GM21825 (cell line): ENCODE results near the gene LACTB.
"Not testable (repeated sequence)": the region's sequence is repeated elsewhere in the genome, so short reads cannot be mapped to it uniquely, and the experiment has no call there.

Source experiments
- ATAC-seq: cut with Tn5 transposase; IDR thresholded peaks from one replicate; pipeline ENCODE4 v1.9.1; 2021; ENCODE audit warnings: mild to moderate bottlenecking, moderate library complexity; ENCODE audit not compliant: unreplicated experiment

LACTB gene

GRCh38 chr15:63089260-63090043, 32.2 kb upstream of the LACTB start:
- ATAC-seq: no peak

DNA sequence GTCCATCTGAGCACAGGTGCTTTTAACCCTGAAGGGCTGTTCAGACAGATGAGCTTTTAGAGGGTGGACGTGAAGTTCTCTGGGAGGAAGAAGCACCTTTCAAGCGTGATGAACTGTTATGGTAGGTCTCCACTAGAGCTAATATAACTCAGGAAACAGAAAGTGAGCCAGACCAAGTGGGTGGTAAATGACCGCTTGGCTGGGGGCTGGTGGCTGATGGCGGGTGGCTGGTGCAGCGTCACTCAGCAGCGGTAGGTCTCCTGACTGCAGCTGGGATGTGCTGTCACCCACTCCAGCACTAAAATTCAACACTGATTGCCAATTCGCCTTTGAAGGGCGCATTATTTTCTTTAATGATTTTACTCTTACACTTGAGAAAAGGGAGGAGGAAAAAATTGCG, 31.2 kb upstream of the LACTB start:
- ATAC-seq: no peak

DNA sequence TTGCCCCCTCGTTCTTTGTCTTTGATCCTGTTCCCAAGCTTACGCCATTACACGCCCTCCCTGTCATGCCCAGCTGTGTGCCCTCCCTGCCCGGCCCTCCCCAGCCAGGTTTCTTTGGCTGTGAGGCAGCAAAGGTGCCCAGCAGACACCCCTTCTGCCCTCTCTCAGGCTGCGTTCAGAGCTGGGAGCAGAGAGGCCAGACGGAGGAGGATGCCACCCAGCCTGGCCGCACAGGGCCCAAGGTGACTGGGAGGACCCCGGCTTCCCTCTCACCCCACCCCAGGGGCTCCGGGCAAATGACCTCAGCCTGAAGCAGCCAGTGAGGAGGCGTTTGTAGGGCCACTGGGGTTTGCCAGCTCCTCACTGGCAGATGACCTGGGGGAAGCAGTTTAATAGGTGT, 30.8 kb upstream of the LACTB start:
- ATAC-seq: no peak

GRCh38 chr15:63091679-63092446, 29.8 kb upstream of the LACTB start:
- no peak for ATAC-seq

DNA sequence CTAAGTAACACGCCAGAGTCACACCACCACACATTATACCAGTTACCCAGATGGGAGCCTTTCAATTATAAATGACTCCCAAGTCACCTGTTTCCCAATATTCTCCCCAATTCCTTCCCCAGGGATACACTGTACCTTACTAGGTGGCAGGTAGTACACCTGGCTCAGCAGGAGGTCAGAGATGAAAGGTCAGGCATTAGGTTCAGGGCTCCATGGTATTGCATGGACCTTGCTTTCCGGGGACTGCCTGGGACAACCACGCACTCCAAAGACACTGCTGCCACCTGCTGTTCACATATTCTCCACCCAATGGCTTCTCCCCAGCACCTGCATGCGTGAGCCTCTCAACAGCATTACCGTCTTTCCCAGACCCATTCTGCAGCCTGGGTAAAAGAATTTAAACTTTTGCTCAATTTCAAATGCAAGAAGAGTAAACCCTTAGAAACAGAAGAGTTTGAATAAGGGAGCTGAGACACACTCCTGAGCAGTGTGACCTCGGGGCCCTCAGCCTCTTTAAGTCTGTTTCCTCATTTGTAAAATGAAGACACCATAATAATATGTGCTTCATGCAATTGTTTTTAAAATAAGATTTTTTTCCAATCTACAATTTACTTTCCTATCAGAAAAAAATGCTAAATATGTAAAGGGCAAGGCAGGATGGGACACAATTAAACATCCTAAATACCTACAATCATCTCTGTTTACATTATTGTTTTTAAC, 28.0 kb upstream of the LACTB start:
- peak; percentile 57 for ATAC-seq

GRCh38 chr15:63094495-63094931, 27.1 kb upstream of the LACTB start:
- no peak for ATAC-seq

- ATAC-seq: no peak
Observed at GRCh38 chr15:63096178-63096577, 25.5 kb upstream of the LACTB start.

DNA sequence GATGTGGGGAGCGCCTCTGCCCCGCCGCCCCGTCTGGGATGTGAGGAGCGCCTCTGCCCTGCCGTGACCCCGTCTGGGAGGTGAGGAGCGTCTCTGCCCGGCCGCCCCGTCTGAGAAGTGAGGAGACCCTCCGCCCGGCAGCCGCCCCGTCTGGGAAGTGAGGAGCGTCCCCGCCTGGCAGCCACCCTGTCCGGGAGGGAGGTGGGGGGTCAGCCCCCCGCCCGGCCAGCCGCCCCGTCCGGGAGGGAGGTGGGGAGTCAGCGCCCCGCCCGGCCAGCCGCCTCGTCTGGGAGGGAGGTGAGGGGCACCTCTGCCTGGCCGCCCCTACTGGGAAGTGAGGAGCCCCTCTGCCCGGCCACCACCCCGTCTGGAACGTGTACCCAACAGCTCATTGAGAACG, 22.8 kb upstream of the LACTB start:
- not testable (repeated sequence) for ATAC-seq

GRCh38 chr15:63099581-63099980, 22.1 kb upstream of the LACTB start:
- not testable (repeated sequence) for ATAC-seq

- no peak for ATAC-seq
Observed at GRCh38 chr15:63103416-63103815, 18.2 kb upstream of the LACTB start.

GRCh38 chr15:63104727-63105126, 16.9 kb upstream of the LACTB start:
- no peak for ATAC-seq

DNA sequence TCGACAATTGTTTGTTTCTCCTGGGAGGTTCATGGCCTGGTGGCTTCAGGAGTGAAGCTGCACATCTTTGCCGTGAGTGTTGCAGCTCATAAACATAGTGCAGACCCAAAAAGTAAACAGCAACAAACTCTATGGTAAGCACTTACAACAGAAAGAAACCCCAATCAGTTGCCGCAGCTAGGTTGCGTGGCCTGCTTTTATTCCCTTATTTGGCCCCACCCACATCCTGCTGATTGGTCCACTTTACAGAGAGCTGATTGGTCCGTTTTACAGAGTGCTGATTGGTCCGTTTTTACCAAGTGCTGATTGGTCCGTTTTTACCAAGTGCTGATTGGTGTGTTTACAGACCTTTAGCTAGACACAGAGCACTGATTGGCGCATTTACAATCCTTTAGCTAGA, 16.3 kb upstream of the LACTB start:
- not testable (repeated sequence) for ATAC-seq

- ATAC-seq: no peak
Observed at GRCh38 chr15:63107895-63108546, 13.6 kb upstream of the LACTB start.

DNA sequence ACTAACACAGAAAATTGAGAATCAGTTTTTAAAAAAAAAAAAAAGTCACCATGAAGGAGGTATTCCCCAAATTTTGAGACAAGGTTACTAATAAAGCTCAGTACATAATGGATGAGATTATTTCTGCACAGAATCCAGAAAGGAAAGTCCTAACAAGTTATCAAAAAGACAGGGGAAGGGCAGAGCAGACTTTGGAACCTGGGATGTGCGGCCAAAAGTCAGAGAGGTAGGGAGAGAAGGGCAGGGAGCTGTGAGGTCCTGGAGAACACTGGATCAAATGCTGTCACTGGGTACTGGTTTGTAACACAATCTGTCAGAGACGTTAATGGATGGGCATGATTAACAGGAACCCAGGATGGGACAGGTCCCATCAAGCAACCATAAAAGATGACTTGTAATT, 12.2 kb upstream of the LACTB start:
- no peak for ATAC-seq

DNA sequence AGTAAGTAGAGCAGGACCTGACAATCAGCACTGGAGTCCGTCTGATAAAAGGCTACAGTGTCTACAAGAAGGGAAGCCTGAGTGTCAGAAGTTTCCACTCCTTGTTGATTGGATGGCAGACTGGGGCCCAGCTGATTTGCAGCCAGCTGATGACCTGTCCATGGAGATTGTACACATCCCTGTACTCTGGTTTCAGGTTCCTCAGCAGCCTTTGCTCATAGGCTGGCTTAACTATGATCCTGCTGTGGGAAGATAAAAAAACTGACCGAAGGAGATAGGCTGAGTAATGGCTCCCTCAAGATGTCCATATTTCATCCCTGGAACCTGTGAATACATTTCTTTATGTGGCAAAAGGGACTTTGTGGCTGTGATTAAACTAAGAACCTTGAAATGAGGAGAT, 11.7 kb upstream of the LACTB start:
- no peak for ATAC-seq

DNA sequence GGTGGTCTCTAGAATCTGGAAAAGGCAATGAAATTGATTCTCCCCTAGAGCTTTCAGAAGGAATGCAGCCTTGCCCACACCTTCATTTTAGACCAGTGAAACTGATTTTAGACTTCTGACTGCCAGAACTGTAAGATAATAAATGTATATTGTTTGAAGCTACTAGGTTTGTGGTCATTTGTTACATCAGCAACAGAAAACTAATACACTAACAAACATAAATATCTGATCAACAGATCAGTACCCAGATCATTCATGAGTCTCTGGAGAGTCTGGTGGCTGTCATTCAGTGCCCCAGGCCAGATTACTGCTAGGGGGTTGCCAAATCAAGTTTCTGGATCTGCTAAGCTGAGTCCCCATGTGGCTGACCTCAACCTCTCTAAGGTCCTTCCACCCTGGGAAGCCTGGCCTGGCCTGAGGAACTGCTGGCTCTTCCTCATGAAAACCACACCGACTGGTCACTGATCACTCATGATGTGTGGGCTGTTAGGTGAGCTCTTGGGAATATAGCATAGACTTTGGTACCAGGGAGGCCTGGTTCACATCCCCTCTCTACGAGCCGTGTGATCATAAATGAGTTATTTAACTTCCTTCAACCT, 11.1 kb upstream of the LACTB start:
- ATAC-seq: no peak

- ATAC-seq: no peak
Observed at GRCh38 chr15:63111481-63111880, 10.2 kb upstream of the LACTB start.

- ATAC-seq: no peak
Observed at GRCh38 chr15:63112871-63113270, 8.8 kb upstream of the LACTB start.

DNA sequence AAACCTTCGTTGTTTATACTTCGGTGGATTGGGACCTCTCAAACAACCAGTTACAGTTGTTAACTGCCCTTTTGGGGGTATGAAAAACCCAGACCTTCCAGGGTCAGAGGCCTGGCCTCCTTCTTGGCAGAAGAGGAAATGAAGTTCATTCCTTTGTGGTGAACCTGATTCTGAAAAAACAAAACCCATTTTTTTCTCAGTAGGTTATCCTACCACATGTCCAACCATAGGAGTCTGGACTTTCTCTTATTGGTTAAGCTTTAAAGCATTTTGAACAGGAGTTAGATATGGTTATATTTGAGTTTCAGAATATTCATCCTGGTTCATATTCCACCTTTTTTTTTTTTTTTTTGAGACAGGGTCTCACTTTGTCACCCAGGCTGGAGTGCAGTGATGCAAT, 7.2 kb upstream of the LACTB start:
- ATAC-seq: no peak

DNA sequence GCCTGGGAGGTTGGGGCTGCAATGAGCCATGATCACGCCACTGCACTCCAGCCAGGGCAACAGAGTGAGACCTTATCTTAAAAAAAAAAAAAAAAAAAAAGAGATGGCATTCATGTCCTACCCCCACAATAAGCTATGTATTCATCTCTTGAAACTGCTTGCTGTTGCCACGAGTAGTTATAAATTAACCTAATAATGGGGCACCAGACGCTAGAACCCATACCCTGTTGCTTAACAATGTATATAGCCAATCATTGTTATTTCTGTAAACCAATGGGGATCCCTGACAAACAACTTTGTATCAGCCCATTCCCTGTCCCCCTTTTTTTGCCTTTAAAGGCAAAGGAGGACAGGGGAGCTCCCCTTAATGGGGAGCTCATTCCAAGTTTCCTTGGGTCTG, 2.8 kb upstream of the LACTB start:
- no peak for ATAC-seq
